ENCODE results near the gene ZNF652. TPM values are rescaled to one million over a fixed set of nuclear protein-coding genes. Genes with fewer than 3 reads are reported as not detected.

Gene ZNF652
- total RNA-seq, 4 donors from 2014 or later: 36.5 to 56.1 (median 42.5) TPM

GRCh38 chr17:49388692-49389513, 26.9 kb upstream of the ZNF652 start:
- H3K9me3 ChIP-seq: no peaks in the 10 kb centered on the region
- H3K4me3 ChIP-seq: no peak overlapping the region
- no peak for TF ChIP-seq POLR2A (IDR thresholded peaks at IDR 0.05)
- no peak for TF ChIP-seq CTCF (IDR thresholded peaks at IDR 0.05)
- no peaks in the 10 kb centered on the region for H3K36me3 ChIP-seq
- peaks cover 0 to 32% (median 18%) of the 10 kb centered on the region in 4 donors for H3K4me1 ChIP-seq
- no peaks in the 10 kb centered on the region for H3K27me3 ChIP-seq
- no peak for DNase-seq
- H3K27ac ChIP-seq: peak overlapping the region; percentile 31 to 82 (median 56)

- no peak overlapping the region for H3K4me3 ChIP-seq
- TF ChIP-seq CTCF (IDR thresholded peaks at IDR 0.05): no peak
- peaks cover 0 to 32% (median 18%) of the 10 kb centered on the region in 4 donors for H3K4me1 ChIP-seq
- H3K36me3 ChIP-seq: no peaks in the 10 kb centered on the region
- H3K27me3 ChIP-seq: no peaks in the 10 kb centered on the region
- peak in 2 of 3 donors; percentile 65 to 75 for DNase-seq
- no peaks in the 10 kb centered on the region for H3K9me3 ChIP-seq
- peak overlapping the region; percentile 31 to 82 (median 56) for H3K27ac ChIP-seq
Measured at GRCh38 chr17:49388290-49388640, 26.2 kb upstream of the ZNF652 start.

- H3K27ac ChIP-seq: peak overlapping the region in 3 of 4 donors; percentile 42 to 82 (median 71)
Measured at GRCh38 chr17:49387498-49388289, 25.6 kb upstream of the ZNF652 start.

GRCh38 chr17:49386373-49386772, 24.3 kb upstream of the ZNF652 start:
- TF ChIP-seq POLR2A (IDR thresholded peaks at IDR 0.05): no peak
- TF ChIP-seq CTCF (IDR thresholded peaks at IDR 0.05): no peak
- H3K36me3 ChIP-seq: no peaks in the 10 kb centered on the region
- H3K4me3 ChIP-seq: no peak overlapping the region
- H3K4me1 ChIP-seq: peaks cover 0 to 31% (median 18%) of the 10 kb centered on the region in 4 donors
- no peaks in the 10 kb centered on the region for H3K9me3 ChIP-seq
- H3K27me3 ChIP-seq: no peaks in the 10 kb centered on the region
- no peak overlapping the region for H3K27ac ChIP-seq
- DNase-seq: no peak

More at GRCh38 chr17:49387498-49388289, 25.6 kb upstream of the ZNF652 start:
- H3K4me1 ChIP-seq: peaks cover 0 to 32% (median 18%) of the 10 kb centered on the region in 4 donors
- no peaks in the 10 kb centered on the region for H3K9me3 ChIP-seq
- no peaks in the 10 kb centered on the region for H3K36me3 ChIP-seq
- no peaks in the 10 kb centered on the region for H3K27me3 ChIP-seq
- H3K4me3 ChIP-seq: no peak overlapping the region
- DNase-seq: no peak
- TF ChIP-seq POLR2A (IDR thresholded peaks at IDR 0.05): no peak
- TF ChIP-seq CTCF (IDR thresholded peaks at IDR 0.05): no peak

- H3K9me3 ChIP-seq: no peaks in the 10 kb centered on the region
- no peaks in the 10 kb centered on the region for H3K27me3 ChIP-seq
- TF ChIP-seq CTCF (IDR thresholded peaks at IDR 0.05) (no peak), POLR2A (IDR thresholded peaks at IDR 0.05) (no peak)
- no peak overlapping the region for H3K27ac ChIP-seq
- peaks cover 0 to 17% (median 7%) of the 10 kb centered on the region in 4 donors for H3K4me1 ChIP-seq
- DNase-seq: no peak
- no peak overlapping the region for H3K4me3 ChIP-seq
- no peaks in the 10 kb centered on the region for H3K36me3 ChIP-seq
Measured at GRCh38 chr17:49384951-49385350, 22.9 kb upstream of the ZNF652 start.

All from Peyer's patch (tissue), 4 donors.